T-helper 22 cell (primary cell): ENCODE data around the gene FSTL4.

Experiments
- DNase-seq: peaks from one replicate; pipeline ENCODE4 v3.0.0-alpha.2; 2020; ENCODE audit warnings: low read depth

Gene FSTL4

GRCh38 chr5:133366438-133366837 lies 245.9 kb downstream of the FSTL4 start:
- no peak for DNase-seq

GRCh38 chr5:133365738-133366137 lies 246.6 kb downstream of the FSTL4 start:
- no peak for DNase-seq

GRCh38 chr5:133364936-133365707 lies 247.2 kb downstream of the FSTL4 start:
- no peak for DNase-seq

GRCh38 chr5:133363807-133364587 lies 248.3 kb downstream of the FSTL4 start:
- no peak for DNase-seq

- DNase-seq = no peak
Observed at GRCh38 chr5:133362438-133362837, 249.9 kb downstream of the FSTL4 start.

GRCh38 chr5:133361922-133362321 lies 250.4 kb downstream of the FSTL4 start:
- DNase-seq = no peak

GRCh38 chr5:133360693-133361472 lies 251.5 kb downstream of the FSTL4 start:
- DNase-seq = no peak

GRCh38 chr5:133359861-133360260 lies 252.5 kb downstream of the FSTL4 start:
- no peak for DNase-seq

- no peak for DNase-seq
Observed at GRCh38 chr5:133358271-133358670, 254.1 kb downstream of the FSTL4 start.

- DNase-seq = no peak
Observed at GRCh38 chr5:133357758-133358157, 254.6 kb downstream of the FSTL4 start.

GRCh38 chr5:133356984-133357421 lies 255.3 kb downstream of the FSTL4 start:
- DNase-seq = no peak

- DNase-seq = no peak
Observed at GRCh38 chr5:133356396-133356983, 255.9 kb downstream of the FSTL4 start.

GRCh38 chr5:133354323-133355185 lies 257.8 kb downstream of the FSTL4 start:
- DNase-seq = no peak

- no peak for DNase-seq
Observed at GRCh38 chr5:133353741-133354140, 258.6 kb downstream of the FSTL4 start.

GRCh38 chr5:133348406-133348805 lies 263.9 kb downstream of the FSTL4 start:
- no peak for DNase-seq

- no peak for DNase-seq
Observed at GRCh38 chr5:133347039-133347438, 265.3 kb downstream of the FSTL4 start.

- DNase-seq = no peak
Observed at GRCh38 chr5:133344266-133344665, 268.1 kb downstream of the FSTL4 start.

- no peak for DNase-seq
Observed at GRCh38 chr5:133343196-133343595, 269.1 kb downstream of the FSTL4 start.

GRCh38 chr5:133341915-133342710 lies 270.2 kb downstream of the FSTL4 start:
- no peak for DNase-seq

- DNase-seq = no peak
Observed at GRCh38 chr5:133341296-133341695, 271.0 kb downstream of the FSTL4 start.
